C4-2B (cell line): Measurements from ENCODE around the gene SETDB2.

Experiments
- CTCF ChIP-seq: fragments of 450-650 bp; conservative IDR thresholded peaks from 2 replicates; pipeline ENCODE4 v1.5.1; 2017; ENCODE audit warnings: mild to moderate bottlenecking
- ZFX ChIP-seq: fragments of 450-650 bp; IDR thresholded peaks from 2 replicates; pipeline ENCODE4 v1.6.1; 2017

- no peak for TF ChIP-seq CTCF
- no peak for TF ChIP-seq ZFX
Measured at GRCh38 chr13:49407068-49407467, 37.0 kb upstream of the SETDB2 start.
